Spinal cord (tissue), 10 donors: Measurements from ENCODE around the gene CFAP54. TPM values are rescaled to one million over a fixed set of nuclear protein-coding genes. Genes with fewer than 3 reads are reported as not detected.
"Not testable (repeated sequence)": the region's sequence is repeated elsewhere in the genome, so short reads cannot be mapped to it uniquely, and the experiment has no call there.

Experiments
- DNase-seq, 6 donors: peaks; one replicate each; pipeline versions ENCODE4 v3.0.0 to v3.0.0-alpha.2; 2013 to 2015; ENCODE audit warnings: low spot score in 6 of 6, low read depth in 4 of 6
- H3K27ac ChIP-seq: one replicate; pipeline ENCODE4 v1.5.1; 2013; ENCODE audit warnings: low read depth, low read length, control low read depth
- H3K27me3 ChIP-seq: one replicate; pipeline ENCODE4 v1.6.1; 2013; ENCODE audit warnings: low read length; ENCODE audit not compliant: control insufficient read depth, insufficient read depth
- H3K36me3 ChIP-seq: one replicate; pipeline ENCODE4 v1.6.1; 2013; ENCODE audit warnings: low read length; ENCODE audit not compliant: control insufficient read depth, insufficient read depth
- H3K4me1 ChIP-seq: one replicate; pipeline ENCODE4 v1.6.1; 2013; ENCODE audit warnings: low read length; ENCODE audit not compliant: control insufficient read depth, insufficient read depth
- H3K4me3 ChIP-seq: one replicate; pipeline ENCODE4 v1.5.1; 2013; ENCODE audit warnings: low read depth, low read length, control low read depth
- H3K9me3 ChIP-seq: one replicate; pipeline ENCODE4 v1.6.1; 2013; ENCODE audit warnings: low read length; ENCODE audit not compliant: control insufficient read depth, insufficient read depth
- WGBS: methylation state at CpG from one replicate; pipeline ENCODE4 v1.1.5; 2013; ENCODE audit warnings: missing lambda C conversion rate; ENCODE audit not compliant: insufficient coverage; 5-methylcytosine and 5-hydroxymethylcytosine counted together
- polyA plus RNA-seq, 2 donors: library from polyadenylated mRNA; unstranded; fragments of 120-200 nt; gene quantifications; one replicate each; pipeline ENCODE4 v1.2.1, GENCODE V29; 2013; ENCODE audit not compliant: insufficient read length in 2 of 2
- total RNA-seq, 2 donors: library from RNA; depleted of rRNA in 1 of 2; stranded (reverse); fragments of 120-200 nt in 1 of 2; fragments of >200 nt in 1 of 2; gene quantifications; one replicate each; pipeline versions ENCODE4 v1.2.3 to v1.2.4, GENCODE V29; 2013 to 2014
- donor health status: healthy.

CFAP54 gene
- total and polyA plus RNA-seq, 4 donors = 3.3 to 21.3 (median 11.1) TPM

DNA sequence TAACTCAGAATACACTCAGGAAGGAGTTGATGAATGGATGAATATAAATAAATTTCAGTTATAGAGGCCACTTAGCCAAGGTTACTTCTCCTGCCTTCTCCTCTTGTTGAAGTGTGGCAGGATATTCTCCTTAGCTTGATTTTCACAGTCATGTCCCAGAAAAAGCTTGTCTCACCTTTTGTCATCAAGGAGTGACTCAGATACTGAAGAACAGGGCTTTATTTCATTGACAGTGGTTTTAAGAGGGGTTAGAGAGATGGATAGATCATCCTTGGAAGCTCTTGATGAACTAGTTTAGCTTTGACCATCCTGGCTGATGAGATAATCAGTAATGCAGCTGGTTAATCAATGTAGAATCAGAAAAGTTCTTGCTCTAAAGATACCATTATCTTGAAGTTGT is 35.0 kb upstream of the CFAP54 start:
- no peaks in the 10 kb centered on the region for H3K36me3 ChIP-seq
- no peaks in the 10 kb centered on the region for H3K27me3 ChIP-seq
- no peak for DNase-seq
- H3K9me3 ChIP-seq = no peaks in the 10 kb centered on the region
- H3K4me3 ChIP-seq = no peak overlapping the region
- H3K27ac ChIP-seq = no peak overlapping the region
- H3K4me1 ChIP-seq = no peaks in the 10 kb centered on the region

DNA sequence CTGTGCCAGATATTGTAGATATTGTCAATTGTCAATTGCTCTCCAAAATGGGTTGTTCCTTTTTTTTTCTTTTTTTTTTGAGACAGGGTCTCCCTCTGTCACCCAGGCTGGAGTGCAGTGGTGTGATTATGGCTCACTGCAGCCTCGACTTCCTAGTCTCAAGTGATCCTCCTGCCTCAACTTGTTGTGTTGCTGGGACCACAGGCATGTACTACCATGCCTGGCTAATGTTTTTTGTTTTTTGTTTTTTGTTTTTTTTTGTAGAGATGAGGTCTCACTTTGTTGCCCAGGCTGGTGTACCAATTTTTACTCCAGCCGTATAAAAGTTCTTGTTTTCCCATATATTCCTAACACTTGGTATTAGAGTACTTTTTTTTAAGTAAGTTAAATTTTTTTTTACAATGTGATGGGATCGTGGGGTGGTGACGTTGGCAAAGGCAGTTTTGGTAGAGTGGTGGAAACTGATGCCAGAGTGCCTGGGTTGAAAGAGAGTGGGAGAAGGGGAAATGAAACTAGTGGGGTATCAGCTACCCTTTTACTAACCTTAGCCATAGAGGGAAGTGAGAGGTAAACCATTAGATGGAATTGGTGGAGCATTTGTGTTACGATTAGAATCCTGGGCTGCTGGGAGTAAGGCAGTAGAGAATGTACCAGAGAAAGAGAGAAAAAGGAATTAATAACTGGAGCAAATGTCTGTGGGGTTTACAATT is 33.0 kb upstream of the CFAP54 start:
- WGBS = no CpG with 5 or more reads among the region's 5 CpGs
- no peaks in the 10 kb centered on the region for H3K36me3 ChIP-seq
- no peak overlapping the region for H3K27ac ChIP-seq
- no peak overlapping the region for H3K4me3 ChIP-seq
- no peaks in the 10 kb centered on the region for H3K27me3 ChIP-seq
- H3K4me1 ChIP-seq = no peaks in the 10 kb centered on the region
- H3K9me3 ChIP-seq = no peaks in the 10 kb centered on the region
- no peak for DNase-seq

DNA sequence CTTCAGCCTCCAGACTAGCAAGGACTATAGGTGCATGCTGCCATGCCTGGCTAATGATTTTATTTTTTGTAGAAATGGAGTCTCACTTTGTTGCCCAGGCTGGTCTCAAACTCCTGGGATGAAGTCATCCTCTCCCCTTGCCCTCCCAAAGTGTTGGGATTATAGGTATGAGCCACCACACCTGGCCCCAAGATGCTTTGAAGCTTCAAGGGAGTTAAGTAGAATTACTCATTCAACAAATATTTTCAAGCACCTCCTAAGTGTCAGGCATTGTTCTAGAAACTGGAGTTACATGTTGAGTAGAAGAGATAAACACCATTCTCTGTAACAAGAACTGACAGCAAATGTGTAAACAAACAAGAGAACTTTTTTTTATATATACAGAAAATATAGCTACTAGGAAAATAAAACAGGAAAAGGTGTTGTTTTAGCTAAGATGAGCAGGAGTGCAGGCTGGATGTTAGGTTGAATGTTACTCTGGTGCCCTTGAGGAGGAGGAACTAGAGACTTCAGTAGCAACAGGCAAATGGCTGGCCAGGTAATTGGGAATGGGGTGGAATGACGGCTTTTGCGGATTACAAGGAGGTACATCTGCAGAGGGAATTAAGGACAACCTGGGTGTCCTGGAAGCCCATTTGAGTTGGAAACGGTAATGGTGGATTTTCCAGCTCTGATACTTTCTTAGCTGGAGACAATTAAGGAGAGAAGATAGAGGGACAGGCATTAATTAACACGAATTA is 32.0 kb upstream of the CFAP54 start:
- Histone ChIP-seq H3K36me3 (no peaks in the 10 kb centered on the region), H3K4me1 (no peaks in the 10 kb centered on the region), H3K9me3 (no peaks in the 10 kb centered on the region), H3K27me3 (no peaks in the 10 kb centered on the region), H3K4me3 (no peak overlapping the region), H3K27ac (no peak overlapping the region)
- 95% methylated on average over 3 of the region's 4 CpGs for WGBS
- no peak for DNase-seq

DNA sequence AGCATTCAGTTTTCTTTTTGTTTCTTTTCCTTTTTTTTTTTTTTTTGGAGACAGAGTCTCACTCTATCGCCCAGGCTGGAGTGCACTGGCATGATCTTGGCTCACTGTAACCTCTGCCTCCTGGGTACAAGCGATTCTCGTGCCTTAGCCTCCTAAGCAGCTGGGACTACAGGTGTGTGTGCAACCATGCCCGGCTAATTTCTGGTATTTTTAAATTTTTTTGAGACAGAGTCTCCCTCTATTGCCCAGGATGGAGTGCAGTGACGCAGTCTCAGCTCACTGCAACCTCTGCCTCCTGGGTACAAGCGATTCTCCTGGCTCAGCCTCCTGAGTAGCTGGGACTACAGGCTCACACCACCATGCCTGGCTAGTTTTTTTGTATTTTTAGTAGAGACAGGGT is 30.1 kb upstream of the CFAP54 start:
- not testable (repeated sequence) for H3K9me3 ChIP-seq, H3K4me1 ChIP-seq, DNase-seq, H3K36me3 ChIP-seq, H3K27ac ChIP-seq, H3K4me3 ChIP-seq, H3K27me3 ChIP-seq
- 89% methylated on average over 4 of the region's 6 CpGs for WGBS

DNA sequence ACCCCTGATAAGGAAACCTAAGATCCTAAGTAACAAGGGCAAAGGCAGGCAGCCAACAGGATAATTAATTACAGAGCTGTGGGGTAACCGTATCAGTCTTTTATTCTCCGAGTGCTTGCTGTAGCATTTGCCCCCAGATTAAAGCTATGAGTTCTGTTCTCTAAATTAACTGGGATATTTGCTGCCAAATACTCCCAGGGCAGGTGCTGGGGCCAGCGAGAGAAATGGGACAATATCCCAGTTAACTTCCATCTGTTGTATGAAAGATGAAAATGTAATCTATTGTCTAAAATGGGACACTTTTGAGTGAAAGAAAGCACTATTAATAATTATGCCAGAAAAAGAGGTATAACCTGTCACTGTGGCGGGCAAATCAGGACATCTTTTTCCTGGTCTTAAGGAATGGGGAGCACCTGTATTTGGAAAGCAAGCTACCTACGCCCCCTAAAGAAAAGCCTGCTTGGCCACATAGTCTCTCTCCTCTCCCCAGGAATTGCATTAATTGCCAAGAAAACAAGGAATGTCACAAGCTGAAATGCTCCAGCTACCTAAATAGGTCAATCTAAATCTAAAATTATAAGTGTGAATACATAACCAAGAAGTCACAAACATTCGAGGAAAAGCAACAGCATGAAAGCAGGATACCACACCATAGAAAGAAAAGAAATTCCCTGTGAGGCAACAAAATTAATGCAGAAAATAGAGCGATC is 26.7 kb upstream of the CFAP54 start:
- Histone ChIP-seq H3K9me3 (no peaks in the 10 kb centered on the region), H3K36me3 (no peaks in the 10 kb centered on the region), H3K27ac (no peak overlapping the region), H3K4me1 (no peaks in the 10 kb centered on the region), H3K4me3 (no peak overlapping the region), H3K27me3 (no peaks in the 10 kb centered on the region)
- no peak for DNase-seq
- WGBS = 50% methylated on average over 3 of the region's 7 CpGs

DNA sequence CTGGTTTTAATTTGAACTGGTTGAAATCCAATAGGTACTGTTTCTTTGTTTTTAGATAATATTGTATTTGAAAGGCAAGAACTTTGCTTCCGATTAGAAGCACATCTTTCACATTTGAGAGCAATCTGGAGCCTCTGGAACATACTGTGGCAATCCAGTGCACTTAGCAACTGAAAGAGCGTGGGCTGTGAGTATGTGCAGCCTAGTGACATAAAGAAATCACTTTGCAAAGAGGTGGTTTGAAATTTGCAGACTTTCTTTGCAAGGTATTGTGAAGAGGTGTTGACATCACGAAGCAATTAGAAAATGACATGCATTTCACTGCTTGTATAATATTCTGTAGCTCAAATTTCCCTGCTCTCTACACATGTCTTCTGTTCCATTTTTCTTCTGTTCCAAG is 23.5 kb upstream of the CFAP54 start:
- Histone ChIP-seq H3K27ac (no peak overlapping the region), H3K27me3 (no peaks in the 10 kb centered on the region), H3K36me3 (no peaks in the 10 kb centered on the region), H3K4me1 (no peaks in the 10 kb centered on the region), H3K9me3 (peaks cover 2% of the 10 kb centered on the region), H3K4me3 (no peak overlapping the region)
- 93% methylated on average over 2 of the region's 3 CpGs for WGBS
- no peak for DNase-seq

DNA sequence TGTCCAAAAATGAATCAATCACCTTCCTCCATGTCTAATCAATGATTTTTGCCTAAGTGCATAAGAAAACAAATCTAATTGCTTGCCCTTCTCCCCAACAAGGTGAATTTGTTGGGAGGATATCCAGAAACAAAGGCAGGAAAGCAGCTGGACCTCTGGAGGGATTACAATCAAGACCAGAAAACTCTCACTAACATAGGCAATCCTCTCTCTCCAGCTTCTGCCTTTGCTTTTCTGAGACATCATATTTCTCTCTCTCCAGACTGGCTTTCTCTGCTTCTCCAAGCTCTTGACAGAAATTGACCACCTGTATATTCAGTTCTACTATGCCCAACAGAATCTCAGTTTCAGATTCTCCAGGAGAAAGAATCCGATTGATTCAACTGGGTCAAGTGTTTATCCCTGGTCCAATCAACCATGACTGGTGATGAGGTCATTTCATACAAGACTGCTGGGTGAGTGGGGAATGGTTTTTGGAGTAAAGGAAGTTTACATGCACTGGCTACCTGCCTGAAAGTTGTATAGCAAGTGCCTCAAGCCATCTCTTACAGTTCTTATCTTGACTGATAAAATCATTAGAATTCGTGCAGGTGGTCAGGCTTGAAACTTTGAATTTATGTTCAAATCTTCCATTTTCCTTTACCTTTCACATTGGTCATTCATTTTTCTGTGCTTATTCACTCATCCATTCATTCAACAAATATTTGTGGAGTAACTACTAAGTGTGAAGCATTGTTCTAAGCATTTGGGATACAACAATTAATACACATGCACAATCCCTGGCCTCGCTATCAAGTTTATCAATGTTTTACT is 22.2 kb upstream of the CFAP54 start:
- no peak overlapping the region for H3K27ac ChIP-seq
- H3K4me3 ChIP-seq = no peak overlapping the region
- H3K27me3 ChIP-seq = no peaks in the 10 kb centered on the region
- H3K9me3 ChIP-seq = peaks cover 2% of the 10 kb centered on the region
- DNase-seq = no peak
- H3K36me3 ChIP-seq = no peaks in the 10 kb centered on the region
- no peaks in the 10 kb centered on the region for H3K4me1 ChIP-seq
- WGBS = no CpG with 5 or more reads among the region's 3 CpGs

DNA sequence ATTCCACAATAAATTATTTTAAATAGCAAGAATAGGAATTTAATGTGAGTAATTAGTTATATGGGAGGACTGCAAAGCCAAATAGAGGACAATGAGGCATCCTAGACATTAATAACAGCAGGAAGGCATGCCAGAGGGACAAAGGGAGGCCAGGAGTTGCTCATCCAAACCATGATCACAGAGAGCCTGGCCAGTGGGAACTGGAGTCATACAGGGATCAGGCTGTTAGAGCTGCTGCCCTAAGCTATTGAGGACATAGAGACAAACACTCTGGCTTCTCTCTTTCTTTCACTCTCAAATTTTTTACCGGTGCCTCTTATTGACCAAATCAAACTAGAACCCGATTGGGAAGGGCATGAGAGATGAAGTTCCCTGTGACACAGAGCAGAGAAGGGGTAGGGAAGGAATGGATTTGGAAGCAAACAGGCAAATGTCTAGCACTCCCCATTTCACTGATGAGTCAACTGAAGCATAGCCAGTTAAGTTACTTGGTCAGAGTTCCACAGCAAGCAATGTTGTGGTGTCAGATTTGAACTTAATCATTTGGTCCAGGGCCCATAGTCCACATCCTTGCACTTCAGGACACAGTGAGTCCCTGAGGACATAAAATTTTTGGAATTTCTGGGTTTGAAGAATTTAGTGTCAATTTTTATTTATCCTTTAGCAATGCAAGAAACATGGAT is 17.9 kb upstream of the CFAP54 start:
- Histone ChIP-seq H3K27me3 (no peaks in the 10 kb centered on the region), H3K27ac (no peak overlapping the region), H3K36me3 (no peaks in the 10 kb centered on the region), H3K4me3 (no peak overlapping the region), H3K9me3 (peaks cover 2% of the 10 kb centered on the region), H3K4me1 (no peaks in the 10 kb centered on the region)
- 100% methylated on average over 1 of the region's 2 CpGs for WGBS
- no peak for DNase-seq

DNA sequence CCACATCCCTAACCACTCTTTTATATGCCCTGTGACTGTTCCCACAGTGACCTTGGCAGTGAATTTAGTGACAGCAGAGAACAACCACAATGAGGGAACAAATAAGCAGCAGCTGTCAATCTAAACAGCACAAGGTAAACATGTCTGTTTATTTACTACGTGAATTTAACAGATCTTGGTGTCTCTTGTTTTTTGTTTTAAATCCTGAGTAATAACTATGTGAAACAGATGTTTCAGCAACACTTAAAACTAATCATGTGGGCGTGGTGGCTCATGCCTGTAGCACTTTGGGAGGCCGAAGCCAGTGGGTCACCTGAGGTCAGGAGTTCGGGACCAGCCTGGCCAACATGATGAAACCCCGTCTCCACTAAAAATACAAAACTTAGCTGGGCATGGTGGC is 17.0 kb upstream of the CFAP54 start:
- no peak overlapping the region for H3K27ac ChIP-seq
- no peak overlapping the region for H3K4me3 ChIP-seq
- H3K4me1 ChIP-seq = no peaks in the 10 kb centered on the region
- DNase-seq = no peak
- WGBS = 90% methylated on average over 3 of the region's 5 CpGs
- no peaks in the 10 kb centered on the region for H3K27me3 ChIP-seq
- peaks cover 2% of the 10 kb centered on the region for H3K9me3 ChIP-seq
- no peaks in the 10 kb centered on the region for H3K36me3 ChIP-seq
